Measurements from ENCODE around the gene NMS. TPM values are rescaled to one million over a fixed set of nuclear protein-coding genes. Genes with fewer than 3 reads are reported as not detected.

Gene NMS
- total and polyA plus RNA-seq, 2 experiments from 2014 or later, result not detected

DNA sequence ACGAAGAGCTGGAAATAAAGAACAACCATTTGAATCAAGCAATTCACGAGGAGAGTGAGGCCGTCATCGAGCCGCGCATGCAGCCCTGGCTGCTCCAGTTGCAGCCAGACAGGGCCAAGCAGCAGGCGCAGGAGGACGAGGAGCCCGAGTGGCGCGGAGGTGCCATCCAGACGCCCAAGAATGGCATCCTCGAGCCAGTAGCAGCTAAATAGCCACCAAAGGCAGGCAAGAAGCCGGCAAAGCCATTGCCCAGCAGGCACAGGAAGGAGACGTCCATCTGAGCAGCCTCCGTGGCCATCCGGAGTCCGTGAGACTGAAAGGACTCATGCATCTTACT is 43.9 kb upstream of the NMS start:
- Histone ChIP-seq H3K4me2 (no peak overlapping the region), H2AFZ (no peak overlapping the region), H3K79me2 (no peaks in the 10 kb centered on the region), H4K20me1 (ENCODE audit: insufficient read depth, poor library complexity, severe bottlenecking) (no peaks in the 10 kb centered on the region), H3K4me3 (no peak overlapping the region), H3K9me3 (ENCODE audit: low read depth) (no peaks in the 10 kb centered on the region), H3K4me1 (ENCODE audit: insufficient read depth) (no peaks in the 10 kb centered on the region), H3K9me2 (replicated peaks; ENCODE audit: insufficient read depth) (no peaks in the 10 kb centered on the region), H3K36me3 (replicated peaks; ENCODE audit: insufficient read depth, low read depth) (no peaks in the 10 kb centered on the region), H3K27ac (no peak overlapping the region), H3K27me3 (no peaks in the 10 kb centered on the region)
- DNase-seq (ENCODE audit: low spot score), result no peak
- TF ChIP-seq EZH2 (IDR thresholded peaks at IDR 0.05; ENCODE audit: borderline replicate concordance), result no peak
- TF ChIP-seq, protein P1, sequence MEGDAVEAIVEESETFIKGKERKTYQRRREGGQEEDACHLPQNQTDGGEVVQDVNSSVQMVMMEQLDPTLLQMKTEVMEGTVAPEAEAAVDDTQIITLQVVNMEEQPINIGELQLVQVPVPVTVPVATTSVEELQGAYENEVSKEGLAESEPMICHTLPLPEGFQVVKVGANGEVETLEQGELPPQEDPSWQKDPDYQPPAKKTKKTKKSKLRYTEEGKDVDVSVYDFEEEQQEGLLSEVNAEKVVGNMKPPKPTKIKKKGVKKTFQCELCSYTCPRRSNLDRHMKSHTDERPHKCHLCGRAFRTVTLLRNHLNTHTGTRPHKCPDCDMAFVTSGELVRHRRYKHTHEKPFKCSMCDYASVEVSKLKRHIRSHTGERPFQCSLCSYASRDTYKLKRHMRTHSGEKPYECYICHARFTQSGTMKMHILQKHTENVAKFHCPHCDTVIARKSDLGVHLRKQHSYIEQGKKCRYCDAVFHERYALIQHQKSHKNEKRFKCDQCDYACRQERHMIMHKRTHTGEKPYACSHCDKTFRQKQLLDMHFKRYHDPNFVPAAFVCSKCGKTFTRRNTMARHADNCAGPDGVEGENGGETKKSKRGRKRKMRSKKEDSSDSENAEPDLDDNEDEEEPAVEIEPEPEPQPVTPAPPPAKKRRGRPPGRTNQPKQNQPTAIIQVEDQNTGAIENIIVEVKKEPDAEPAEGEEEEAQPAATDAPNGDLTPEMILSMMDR (IDR thresholded peaks at IDR 0.05; ENCODE audit: poor library complexity), result no peak
- TF ChIP-seq EZH2phosphoT487 (IDR thresholded peaks at IDR 0.05; ENCODE audit: low read depth, severe bottlenecking, unreplicated experiment), result no peak
- 94% methylated on average over 18 of the region's 18 CpGs for WGBS (ENCODE audit: low lambda C conversion rate, missing lambda C conversion rate)

DNA sequence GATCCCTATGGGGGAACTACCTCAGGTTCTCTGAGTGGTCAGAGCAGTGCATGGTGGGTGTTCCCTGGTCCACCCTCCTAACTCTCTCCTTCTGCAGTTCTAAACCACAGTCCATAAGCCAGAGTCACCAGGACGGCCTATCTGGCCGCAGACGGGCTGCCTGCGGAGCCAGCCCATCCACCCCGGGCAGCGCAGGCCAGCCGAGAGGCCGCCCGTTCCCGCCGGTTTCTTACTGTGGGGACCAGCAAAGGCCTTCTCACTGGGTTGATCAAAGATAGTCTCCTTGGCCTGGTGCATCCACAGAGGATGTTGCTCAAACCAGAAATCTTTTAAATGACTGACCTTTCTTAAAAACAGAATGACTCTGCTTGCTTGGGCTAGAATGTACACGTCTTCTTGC is 43.2 kb upstream of the NMS start:
- Histone ChIP-seq H3K9me3 (ENCODE audit: low read depth) (no peaks in the 10 kb centered on the region), H3K4me3 (no peak overlapping the region), H3K27ac (no peak overlapping the region), H3K9me2 (replicated peaks; ENCODE audit: insufficient read depth) (no peaks in the 10 kb centered on the region), H3K4me1 (ENCODE audit: insufficient read depth) (no peaks in the 10 kb centered on the region), H2AFZ (no peak overlapping the region), H3K27me3 (no peaks in the 10 kb centered on the region), H3K79me2 (no peaks in the 10 kb centered on the region), H3K4me2 (no peak overlapping the region), H3K36me3 (replicated peaks; ENCODE audit: insufficient read depth, low read depth) (no peaks in the 10 kb centered on the region), H4K20me1 (ENCODE audit: insufficient read depth, poor library complexity, severe bottlenecking) (no peaks in the 10 kb centered on the region)
- no peak for TF ChIP-seq EZH2 (IDR thresholded peaks at IDR 0.05; ENCODE audit: borderline replicate concordance)
- no peak for TF ChIP-seq EZH2phosphoT487 (IDR thresholded peaks at IDR 0.05; ENCODE audit: low read depth, severe bottlenecking, unreplicated experiment)
- TF ChIP-seq, protein P1 (IDR thresholded peaks at IDR 0.05; ENCODE audit: poor library complexity), result no peak
- no peak for DNase-seq (ENCODE audit: low spot score)
- WGBS (ENCODE audit: low lambda C conversion rate, missing lambda C conversion rate), result 90% methylated on average over 12 of the region's 12 CpGs

DNA sequence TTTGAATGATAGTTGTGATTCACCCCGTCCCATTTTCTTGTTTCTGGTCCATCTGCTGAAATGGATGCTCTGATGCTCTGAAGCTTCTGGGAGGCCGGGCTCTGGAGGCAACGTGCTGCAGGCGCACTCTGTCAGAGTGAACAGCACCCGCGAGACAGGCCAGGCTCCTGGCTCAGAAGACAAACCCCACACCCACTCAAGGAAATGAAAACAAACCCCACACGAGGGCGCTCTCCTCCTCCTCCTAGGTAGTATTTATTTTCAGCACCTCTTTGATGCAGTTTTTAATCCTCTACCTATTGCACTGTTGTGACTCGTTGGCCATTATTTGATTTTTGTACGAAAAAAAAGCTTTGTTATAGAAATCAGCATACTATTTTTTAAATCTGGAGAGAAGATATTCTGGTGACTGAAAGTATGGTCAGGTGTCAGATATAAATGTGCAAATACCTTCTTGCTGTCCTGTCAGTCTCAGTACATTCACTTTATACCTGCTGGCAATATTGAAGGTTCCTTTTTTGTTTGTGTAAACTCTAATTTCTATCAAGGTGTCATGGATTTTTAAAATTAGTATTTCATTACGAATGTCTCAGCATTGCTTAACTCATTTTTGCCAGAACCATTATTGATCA is 42.5 kb upstream of the NMS start:
- TF ChIP-seq, protein P1 (IDR thresholded peaks at IDR 0.05; ENCODE audit: poor library complexity), result peak; percentile 45
- no peak for TF ChIP-seq EZH2 (IDR thresholded peaks at IDR 0.05; ENCODE audit: borderline replicate concordance)
- Histone ChIP-seq H3K79me2 (no peaks in the 10 kb centered on the region), H3K4me1 (ENCODE audit: insufficient read depth) (no peaks in the 10 kb centered on the region), H3K27ac (no peak overlapping the region), H3K9me3 (ENCODE audit: low read depth) (no peaks in the 10 kb centered on the region), H2AFZ (no peak overlapping the region), H3K4me2 (no peak overlapping the region), H3K9me2 (replicated peaks; ENCODE audit: insufficient read depth) (no peaks in the 10 kb centered on the region), H4K20me1 (ENCODE audit: insufficient read depth, poor library complexity, severe bottlenecking) (no peaks in the 10 kb centered on the region), H3K4me3 (no peak overlapping the region), H3K36me3 (replicated peaks; ENCODE audit: insufficient read depth, low read depth) (no peaks in the 10 kb centered on the region), H3K27me3 (no peaks in the 10 kb centered on the region)
- DNase-seq (ENCODE audit: low spot score), result peak; percentile 71
- 50% methylated on average over 11 of the region's 11 CpGs for WGBS (ENCODE audit: low lambda C conversion rate, missing lambda C conversion rate)

DNA sequence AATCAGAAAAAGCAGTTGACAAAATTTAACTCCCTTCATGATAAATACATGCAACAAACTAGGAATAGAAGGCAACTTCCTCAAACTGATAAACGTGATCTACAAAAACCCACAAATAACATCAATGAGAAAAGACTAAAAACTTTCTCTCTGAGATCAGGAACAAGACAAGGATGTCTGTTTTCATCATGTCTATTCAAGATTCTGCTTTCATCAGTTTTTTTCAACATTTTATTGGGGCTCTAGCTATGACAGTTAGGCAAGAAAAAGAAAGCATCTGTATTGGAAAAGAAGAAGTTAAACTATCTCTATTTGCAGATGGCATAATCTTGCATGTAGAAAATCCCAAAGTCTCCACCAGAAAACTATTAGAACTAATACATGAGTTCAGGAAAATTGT is 40.6 kb upstream of the NMS start:
- Histone ChIP-seq H3K9me3 (ENCODE audit: low read depth) (no peaks in the 10 kb centered on the region), H4K20me1 (ENCODE audit: insufficient read depth, poor library complexity, severe bottlenecking) (no peaks in the 10 kb centered on the region), H3K4me2 (no peak overlapping the region), H3K4me3 (no peak overlapping the region), H3K27ac (no peak overlapping the region), H3K79me2 (no peaks in the 10 kb centered on the region), H2AFZ (no peak overlapping the region), H3K27me3 (no peaks in the 10 kb centered on the region), H3K36me3 (replicated peaks; ENCODE audit: insufficient read depth, low read depth) (no peaks in the 10 kb centered on the region), H3K4me1 (ENCODE audit: insufficient read depth) (no peaks in the 10 kb centered on the region), H3K9me2 (replicated peaks; ENCODE audit: insufficient read depth) (no peaks in the 10 kb centered on the region)
- 80% methylated on average over 1 of the region's 1 CpG for WGBS (ENCODE audit: low lambda C conversion rate, missing lambda C conversion rate)
- no peak for DNase-seq (ENCODE audit: low spot score)
- TF ChIP-seq EZH2 (IDR thresholded peaks at IDR 0.05; ENCODE audit: borderline replicate concordance), result no peak
- no peak for TF ChIP-seq EZH2phosphoT487 (IDR thresholded peaks at IDR 0.05; ENCODE audit: low read depth, severe bottlenecking, unreplicated experiment)
- TF ChIP-seq, protein P1 (IDR thresholded peaks at IDR 0.05; ENCODE audit: poor library complexity), result no peak
